ENCODE results near the gene PLEK2. TPM values are rescaled to one million over a fixed set of nuclear protein-coding genes. Genes with fewer than 3 reads are reported as not detected.
"Not testable (repeated sequence)": the region's sequence is repeated elsewhere in the genome, so short reads cannot be mapped to it uniquely, and the experiment has no call there.

PLEK2 gene
- total RNA-seq, 1 donor from 2014 or later: 1.4 TPM

DNA sequence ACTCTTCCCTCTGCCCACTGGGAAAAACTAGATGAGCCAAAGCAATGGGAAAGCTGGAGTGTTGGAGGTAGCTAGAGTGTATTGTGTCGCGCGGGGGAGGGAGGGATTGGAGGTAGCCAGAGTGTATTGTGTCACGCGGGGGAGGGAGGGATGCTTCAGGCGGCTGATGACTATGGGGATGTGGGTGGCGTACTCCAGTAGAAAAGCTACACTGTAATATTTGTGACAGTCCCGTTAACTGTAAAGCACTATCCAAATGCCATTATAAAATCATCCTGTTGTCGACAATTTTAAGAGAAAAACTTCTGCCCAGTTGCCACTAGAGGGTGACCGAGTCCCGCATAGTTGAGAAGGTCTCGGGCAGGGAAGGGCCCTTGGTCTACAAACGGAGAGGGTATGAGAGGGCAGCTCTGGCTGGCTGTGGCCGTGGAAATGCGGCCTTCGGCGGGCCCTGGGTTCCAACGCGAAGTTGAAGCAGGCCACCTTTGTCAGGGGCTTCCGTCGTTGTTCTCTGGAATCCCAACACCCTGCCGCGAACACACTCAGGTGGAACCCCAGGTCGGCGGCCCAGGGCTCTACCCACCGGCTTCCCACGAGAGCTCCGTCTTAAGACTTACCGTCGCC, 15.1 kb upstream of the PLEK2 start:
- DNase-seq: peak; percentile 90

DNA sequence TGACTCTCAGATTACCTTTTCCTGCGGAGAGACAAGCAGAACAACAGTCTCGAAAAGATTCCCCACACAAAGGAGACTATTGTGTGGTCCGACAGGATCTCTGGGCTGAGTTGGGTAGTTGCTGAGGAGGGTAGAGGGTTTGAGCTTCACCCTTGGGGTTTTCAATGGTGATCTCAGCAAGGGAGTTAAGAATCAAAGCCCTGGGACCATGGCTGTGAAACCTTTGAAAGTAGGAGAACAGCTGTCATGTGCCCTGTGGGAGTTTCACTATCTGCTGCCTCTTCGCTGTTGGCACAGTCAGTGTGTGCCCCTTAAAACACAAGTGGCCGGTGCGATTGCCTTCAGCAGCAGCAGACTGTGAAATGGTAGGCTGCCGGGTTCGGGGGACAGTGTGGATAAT, 14.2 kb upstream of the PLEK2 start:
- DNase-seq: no peak

DNA sequence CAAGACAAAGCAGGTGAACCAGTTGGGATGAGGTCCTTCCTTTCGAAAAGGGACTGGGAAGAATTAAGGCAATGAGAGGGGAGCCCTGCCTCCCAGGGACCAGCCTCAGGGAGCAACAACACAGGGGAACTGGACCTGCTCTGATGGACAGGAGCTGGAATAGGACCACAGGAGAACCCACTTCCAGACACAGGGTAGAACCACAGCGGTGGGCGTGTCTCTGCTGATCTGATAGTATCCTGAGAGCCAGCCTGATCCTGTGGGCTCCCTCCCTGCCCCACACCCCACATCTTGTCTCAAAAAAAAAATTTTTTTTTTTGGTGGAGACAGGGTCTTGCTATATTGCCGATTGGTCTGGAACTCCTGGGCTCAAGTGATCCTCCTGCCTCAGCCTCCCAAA, 13.6 kb upstream of the PLEK2 start:
- no peak for DNase-seq

DNA sequence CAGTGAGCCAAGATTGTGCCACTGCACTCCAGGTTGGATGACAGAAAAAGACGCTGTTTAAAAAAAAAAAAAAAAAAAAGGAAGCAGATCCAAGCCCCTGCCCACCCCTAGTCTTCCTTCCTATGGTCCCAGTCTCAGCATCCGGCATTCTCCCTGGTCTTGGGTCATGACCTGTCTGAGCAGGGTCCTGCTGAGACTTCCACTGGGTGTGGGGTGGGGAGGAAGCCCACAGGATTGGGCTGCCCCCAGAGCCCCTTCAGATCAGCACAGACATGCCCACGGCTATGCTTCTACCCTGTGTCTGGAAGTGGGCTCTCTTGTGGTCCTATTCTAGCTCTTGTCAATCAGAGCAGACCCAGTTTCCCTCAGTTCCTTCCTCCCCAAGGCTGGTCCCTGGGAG, 12.6 kb upstream of the PLEK2 start:
- DNase-seq: no peak

DNA sequence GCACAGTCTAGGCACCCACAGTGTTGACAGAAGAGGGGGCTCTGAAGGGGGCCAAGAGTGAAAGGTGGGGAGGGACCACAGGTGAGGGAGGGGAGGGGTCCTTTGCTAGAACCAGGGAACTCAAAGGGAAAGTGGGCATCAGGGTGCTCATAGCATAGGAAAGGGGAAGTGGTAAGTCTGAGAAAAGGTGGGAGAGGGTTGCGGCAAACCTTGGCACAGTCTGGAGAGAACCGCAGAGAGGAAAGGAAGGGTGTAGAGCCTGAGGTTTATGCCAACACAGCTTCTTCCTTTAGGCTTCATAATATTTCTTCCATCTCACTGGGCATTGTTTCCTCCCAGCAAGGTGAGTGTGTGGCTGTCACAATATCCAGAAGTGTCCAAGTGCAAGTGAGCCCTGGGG, 11.5 kb upstream of the PLEK2 start:
- no peak for DNase-seq

DNA sequence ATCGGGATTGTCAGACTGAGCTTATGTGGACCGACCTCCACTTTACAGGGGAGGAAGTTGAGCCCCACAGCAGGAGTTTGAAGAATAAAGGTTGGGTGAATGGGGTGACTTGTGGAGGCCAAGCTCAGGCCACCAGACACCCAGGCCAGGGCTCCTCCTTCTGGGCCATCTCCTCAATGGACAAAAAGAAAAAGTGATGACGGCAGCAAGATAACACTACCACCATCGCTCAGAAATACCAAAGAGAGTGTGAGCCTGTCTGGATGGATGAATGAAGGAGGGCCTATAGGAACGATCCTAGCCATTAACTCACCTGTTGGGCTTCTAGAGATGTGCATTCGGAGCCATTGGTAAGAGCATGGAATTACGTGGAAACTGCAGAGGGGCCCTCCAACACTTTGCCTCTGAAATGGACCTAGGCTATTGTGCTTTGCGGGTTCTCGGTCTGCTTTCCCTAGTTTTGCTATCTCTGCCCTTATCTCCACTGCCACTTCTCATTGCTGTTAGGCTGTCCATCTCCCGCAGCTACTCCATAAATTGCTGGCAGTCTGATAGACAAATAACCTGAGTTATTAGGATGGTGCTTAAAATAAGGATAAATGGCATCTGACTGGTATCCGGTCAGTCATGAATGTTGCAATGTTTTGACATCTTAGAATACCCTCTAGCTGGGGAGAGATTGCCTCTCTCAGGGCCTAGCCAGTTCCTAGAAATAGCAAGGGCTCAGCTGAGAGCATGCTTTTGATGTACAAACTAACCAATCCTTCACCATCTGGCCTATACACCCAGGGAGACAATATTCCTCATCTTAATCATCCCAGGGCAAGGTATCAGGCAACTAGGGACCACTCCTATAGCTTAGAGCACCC, 9.6 kb upstream of the PLEK2 start:
- DNase-seq: no peak

DNA sequence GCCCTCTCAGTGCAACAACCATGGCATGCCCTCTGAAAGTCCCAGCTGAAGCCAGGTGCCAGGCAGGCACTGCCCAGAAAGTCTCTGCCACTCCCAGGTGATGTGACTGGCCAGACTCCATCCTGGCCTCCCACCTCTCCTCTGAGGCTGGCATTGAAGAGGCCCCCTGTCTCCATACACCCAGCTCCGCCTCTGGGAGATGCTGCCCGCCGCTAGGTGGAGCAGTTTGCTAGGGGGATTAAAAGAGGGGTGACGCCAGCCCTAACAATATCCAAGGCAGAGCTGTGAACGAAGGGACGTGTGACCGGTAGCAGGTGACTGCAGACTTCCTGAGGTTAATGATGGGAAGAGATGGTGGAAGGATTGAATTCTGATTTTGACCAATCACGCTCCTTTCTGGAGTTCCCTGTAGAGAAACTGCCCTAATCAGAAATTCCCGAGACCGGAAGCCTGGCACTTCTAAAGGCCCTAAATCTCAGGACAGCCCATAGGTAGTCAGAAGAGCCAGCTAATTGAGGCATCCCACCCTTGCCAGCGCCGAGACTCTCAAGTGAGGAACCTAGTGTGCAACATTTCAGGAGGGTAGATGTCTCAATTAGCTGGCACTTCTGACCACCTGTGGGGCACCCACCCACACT, 8.3 kb upstream of the PLEK2 start:
- peak; percentile 17 for DNase-seq

DNA sequence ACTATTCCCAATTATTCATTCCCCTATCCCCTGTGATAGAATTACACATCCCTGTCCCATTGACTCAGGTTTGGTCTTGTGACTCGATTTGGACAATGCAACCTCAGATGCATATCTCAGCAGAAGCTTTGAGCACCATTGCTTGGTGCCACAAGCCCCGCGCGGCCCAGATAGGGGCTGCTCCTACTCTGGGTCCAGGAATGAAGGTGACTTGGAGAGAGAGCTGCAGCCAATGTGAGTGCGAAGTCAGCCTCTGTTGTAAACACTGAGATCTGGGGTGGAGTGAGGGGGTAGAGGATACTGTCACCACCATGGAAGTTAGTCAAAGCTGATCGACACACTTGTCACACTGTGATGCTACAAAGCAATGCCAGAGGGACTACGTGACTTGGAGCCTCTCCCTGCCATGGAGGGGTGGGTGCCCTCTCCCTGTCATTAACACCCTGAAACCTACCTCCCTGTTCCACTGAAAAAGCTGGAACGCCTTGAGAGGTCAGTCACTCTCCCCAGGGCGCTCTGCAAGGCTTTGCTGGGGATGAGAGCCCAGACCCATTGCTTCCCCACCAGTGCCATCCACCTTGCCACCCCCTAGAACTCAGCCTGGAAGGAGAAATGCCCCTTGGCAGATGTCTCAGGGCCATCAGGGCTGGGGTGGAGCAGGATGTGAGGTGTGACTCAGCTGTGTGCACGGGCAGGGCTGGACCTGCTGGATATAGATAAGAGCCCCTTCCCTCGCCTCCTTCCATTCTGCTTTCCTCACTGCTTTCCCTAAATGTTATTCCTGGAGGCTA, 6.6 kb upstream of the PLEK2 start:
- DNase-seq: peak; percentile 36

DNA sequence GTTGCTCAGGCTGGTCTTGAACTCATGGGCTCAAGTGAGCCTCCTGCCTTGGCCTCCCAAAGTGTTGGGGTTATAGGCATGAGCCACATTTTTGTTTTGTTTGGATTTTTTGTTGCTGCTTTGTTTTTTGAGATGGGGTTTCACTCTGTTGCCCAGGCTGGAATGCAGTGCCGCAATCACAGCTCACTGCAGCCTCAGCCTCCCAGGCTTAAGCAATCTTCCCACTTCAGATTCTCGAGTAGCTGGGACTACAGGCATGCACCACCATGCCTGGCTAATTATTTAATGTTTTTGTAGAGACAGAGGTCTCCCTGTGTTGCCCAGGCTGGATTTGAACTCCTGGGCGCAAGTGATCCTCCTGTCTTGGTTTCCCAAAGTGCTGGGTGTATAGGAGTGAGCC, 5.7 kb upstream of the PLEK2 start:
- no peak for DNase-seq

DNA sequence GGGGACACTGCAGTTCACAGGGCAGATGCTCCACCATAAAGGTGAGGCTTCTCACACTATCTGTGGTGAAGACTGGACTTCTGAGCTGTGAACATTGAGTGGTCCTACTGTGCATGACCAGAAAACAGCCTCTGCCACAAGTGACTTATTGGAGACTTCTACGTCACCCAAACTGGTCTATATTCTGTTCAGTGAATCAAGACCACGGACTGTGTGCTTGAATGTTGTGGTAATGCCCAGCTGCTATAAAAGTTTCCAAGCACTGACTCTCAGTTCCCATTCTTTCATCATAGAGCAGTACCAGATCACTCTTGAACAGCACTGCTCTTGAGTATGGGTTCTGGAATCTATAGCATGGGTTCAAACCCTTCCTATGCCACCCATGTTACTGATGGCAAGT, 4.8 kb upstream of the PLEK2 start:
- DNase-seq: no peak

DNA sequence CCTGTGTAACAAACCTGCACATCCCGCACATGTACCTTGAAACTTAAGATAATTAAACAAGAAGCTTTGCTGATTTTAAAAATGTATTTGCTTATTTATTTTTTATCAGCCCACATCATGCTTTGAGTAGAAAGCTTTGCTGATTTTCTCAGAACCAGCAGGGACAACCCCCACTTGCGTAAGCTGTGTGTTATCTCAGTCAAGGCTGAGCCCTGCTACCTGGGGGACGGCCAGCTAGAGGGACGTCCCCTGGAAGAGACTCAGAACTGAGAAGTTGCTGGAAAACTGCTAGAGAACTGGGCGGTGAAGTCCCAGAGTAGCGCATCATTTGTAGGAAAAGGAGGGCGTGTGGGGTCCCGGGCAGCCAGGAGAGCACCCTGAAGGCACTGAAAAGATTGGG, 4.1 kb upstream of the PLEK2 start:
- DNase-seq: no peak

DNA sequence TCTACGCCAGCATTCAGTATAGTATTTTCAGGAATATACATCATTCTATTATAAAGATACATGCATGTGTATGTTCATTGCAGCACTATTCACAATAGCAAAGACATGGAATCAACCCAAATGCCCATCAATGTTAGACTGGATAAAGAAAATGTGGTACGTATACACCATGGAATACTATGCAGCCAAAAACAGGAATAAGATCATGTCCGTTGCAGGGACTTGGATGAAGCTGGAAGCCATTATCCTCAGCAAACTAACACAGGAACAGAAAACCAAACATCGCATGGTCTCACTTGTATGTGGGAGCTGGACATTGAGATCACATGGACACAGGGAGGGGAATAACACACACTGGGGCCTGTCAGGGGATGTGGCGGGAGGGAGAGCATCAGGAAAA, 3.6 kb upstream of the PLEK2 start:
- not testable (repeated sequence) for DNase-seq

DNA sequence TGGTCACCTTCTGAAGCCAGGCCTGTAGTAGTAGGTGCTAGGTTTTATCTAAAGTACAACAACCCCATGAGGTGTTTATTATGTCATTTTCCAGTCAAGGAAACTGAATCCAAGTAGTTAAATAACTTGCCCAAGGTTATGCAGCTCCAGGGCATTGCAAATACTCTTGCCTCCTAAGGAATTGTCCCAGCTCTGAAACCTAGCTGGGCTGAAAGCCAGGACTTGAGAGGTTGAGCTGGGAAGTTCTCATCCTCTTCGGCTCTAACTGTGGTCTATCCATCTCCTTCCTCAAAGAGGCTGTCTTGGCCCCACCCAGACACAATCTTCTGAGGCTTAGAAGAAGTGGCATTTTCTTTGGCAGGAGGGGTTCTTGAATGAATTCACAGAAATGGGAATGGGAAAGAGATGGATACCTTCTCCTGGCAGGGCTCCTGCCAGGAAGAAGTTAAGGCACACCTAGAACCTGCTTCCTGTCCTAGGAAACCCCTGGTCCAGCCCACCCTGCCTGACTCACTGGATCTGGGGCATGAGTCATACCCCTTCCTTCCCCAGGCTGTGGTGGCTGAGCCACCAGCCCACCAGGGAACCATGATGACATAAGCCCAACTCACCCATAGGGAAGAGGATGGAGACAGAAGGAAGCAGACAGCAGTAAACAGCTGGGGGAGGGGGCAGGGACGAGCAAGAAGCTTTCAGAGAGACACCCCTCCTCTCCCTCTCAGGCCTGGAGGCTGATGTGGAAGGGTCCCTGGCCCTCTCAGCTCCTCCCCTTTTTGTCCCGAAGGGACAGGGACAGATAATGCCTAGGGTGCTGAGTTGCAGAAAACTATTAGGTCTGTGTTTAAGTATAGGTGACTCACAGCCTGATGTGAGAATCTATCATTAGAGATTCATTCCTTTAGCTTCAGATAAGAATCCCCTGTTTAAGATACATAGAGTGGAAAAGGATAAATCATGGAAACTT, 2.1 kb upstream of the PLEK2 start:
- peak; percentile 83 for DNase-seq

DNA sequence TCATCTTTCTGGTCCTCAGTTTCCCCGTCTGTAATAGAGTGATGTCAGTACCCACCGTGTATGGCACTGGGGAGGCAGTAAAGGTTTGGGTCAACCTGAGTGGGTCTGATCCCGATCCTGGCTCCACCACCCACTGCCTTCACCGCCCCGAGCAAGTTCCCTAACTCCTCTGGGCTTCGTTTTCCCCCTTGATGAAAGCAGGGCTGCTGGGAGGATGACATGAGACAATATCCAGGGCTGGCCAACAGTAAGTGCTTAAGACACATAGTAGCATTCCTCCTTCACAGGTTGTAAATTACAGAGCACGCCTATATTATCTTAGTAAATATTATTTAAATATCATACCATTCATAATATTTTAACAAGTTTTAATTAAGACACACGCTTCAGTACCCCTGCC, 595 bp downstream of the PLEK2 start:
- DNase-seq: no peak

DNA sequence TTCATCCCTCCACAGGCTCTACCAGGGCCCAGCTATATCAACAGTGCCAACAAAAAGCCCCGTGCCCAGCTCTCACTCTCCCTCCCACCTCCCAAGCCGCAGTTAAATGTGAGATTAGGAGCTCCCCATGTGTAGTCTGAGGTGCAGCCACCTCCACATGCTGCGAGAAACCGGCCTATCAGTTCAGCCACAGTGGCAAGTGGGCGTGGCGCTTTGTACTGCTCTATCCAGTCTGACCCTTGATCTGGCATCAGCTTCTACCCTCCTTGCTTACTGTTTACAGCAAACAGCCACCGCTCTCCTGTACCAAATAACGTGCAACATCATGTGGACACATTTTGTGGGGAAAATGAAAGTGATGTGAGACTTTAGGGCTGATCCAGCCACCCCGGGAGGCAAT, 1.7 kb downstream of the PLEK2 start:
- no peak for DNase-seq

DNA sequence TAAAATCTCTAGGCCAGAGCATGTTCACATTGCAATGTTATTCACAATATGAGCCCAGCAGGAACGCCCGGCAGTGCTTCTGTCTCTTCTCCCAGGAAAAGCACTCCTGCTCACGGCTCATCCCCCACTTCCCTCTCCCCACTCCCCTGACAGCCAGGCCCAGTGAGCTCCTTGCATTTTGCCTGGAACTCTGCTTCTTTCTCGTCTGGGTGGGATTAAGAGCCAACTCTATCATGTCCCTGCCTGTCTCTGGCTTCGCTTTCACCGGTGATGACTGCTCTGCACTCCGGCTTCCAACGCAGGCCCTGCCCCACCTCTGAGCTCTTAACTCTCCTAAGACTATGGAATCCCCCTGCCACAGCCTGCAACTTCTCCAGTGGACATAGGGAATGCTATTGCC, 2.5 kb downstream of the PLEK2 start:
- no peak for DNase-seq

DNA sequence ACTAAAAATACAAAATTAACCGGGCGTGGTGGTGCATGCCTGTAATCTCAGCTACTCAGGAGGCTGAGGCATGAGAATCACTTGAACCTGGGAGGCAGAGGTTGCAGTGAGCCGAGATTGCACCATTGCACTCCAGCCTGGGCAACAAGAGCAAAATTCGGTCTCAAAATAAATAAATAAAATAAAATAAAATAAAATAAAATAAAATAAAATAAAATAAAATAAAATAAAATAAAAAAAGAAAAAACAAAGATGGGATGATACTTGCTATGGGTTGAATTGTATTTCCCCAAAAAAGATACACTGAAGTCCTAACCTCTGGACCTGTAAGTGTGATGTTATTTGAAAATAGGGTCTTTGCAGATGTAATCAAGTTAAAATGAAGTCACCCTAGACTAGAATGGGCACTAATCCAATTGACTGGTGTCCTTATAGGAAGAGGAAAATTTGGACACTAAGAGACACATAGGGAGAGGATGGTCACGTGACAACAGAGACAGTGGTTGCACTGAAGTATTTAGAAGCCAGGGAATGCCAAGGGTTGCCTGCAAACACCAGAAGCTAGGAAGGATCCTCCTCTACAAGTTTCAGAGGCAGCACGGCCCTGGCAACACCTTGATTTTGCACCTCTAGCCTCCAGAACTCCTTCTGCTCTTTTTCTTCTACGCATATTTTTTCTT, 3.7 kb downstream of the PLEK2 start:
- not testable (repeated sequence) for DNase-seq

DNA sequence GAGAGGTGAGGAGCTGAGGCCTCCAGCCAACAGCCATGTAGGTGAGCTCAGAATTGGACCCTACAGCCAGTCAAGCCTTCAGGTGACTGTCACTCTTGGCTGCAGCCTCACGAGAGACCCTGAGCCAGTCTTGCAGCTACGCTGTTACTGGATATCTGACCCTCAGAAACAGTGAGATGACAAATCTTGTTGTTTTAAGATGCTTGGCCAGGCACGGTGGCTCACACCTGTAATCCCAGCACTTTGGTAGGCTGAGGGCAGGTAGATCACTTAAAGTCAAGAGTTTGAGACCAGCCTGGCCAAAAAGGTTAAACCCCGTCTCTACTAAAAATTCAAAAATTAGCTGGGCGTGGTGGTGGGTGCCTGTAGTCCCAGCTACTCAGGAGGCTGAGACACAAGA, 6.2 kb downstream of the PLEK2 start:
- DNase-seq: no peak

DNA sequence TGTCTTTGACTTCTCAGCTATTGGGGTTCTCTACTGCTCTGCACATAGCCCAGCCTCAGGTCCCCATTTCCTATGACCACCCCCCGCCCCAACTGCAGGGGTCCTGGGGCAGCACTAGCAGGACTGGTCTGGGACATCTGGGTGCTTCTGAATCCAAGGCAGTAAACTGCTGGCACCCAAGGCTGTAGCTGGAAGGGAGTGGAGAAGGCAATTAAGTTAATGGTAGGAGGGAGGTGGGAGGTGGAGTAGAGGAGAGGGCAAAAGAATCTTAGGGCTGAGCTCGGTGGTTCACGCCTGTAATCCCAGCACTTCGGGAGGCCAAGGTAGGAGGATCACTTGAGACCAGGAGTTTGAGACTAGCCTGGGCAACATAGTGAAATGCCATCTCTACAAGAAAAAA, 11.5 kb downstream of the PLEK2 start:
- DNase-seq: no peak

DNA sequence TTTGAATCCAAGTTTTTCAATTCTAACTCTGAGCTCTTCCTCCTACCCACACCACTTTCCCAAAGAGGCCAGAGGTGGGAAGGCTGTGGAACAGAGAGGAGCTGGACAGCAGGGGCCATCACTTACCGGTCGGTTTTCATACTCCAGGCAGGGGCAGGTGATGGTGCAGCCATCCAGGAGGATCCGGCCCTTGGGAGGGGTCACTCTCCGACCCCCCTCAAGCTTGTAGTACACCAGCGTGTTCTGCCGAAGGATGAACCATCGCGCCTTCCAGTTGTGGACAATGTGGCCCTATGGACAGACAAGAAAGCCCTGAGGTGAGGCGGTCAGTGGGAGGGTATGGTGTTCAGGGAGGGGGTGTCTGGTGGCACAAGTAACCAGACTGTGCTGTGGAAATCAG, 14.4 kb downstream of the PLEK2 start:
- no peak for DNase-seq

DNA sequence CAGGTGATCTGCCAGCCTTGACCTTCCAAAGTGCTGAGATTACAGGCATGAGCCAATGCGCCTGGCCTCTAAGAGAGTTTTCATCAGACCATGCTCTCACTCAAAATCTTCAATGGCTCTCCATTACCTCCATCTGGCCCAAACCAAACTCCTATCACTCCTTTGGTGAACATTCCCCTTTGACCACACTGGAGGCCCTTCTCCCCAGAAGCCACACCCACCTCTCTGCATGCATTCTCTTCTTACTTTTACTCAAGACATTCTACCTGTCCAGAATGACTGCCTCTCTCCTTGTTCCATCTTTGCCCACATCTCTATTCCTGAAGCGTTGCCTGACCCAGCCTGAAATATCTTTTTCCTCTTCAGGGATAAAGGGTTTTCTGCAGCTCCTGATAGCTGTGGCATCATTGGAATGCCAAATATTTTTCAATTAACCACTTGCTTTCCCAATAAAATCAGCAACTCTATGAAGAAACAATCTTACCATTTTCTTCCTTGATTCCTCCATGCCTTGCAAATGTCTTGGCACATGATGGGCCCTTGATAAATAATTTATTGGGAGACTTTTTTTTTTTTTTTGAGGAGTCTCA, 15.5 kb downstream of the PLEK2 start:
- DNase-seq: no peak

Measured in dermis blood vessel endothelial cell (primary cell).